ENCODE measurements around the gene AOPEP. TPM values are rescaled to one million over a fixed set of nuclear protein-coding genes. Genes with fewer than 3 reads are reported as not detected.

AOPEP gene
- total and polyA plus RNA-seq, 2 donors (not counting 1 experiment from before 2014, with no cell fraction given) = 66.1 to 94.1 TPM

GRCh38 chr9:94982211-94982610 is 255.7 kb downstream of the AOPEP start:
- Histone ChIP-seq H3K36me3 (ENCODE audit: control insufficient read depth, insufficient read depth, low read length) (no peaks in the 10 kb centered on the region), H3K4me1 (ENCODE audit: control insufficient read depth, extremely low read depth, insufficient read depth, low read length) (no peaks in the 10 kb centered on the region), H3K27ac (ENCODE audit: insufficient read depth, low read length) (no peak overlapping the region), H3K9me3 (ENCODE audit: control insufficient read depth, insufficient read depth, low read depth, low read length) (no peaks in the 10 kb centered on the region), H3K27me3 (ENCODE audit: control insufficient read depth, insufficient read depth, low read length) (no peaks in the 10 kb centered on the region), H2AFZ (ENCODE audit: low read length) (no peak overlapping the region), H4K20me1 (ENCODE audit: control insufficient read depth, extremely low read depth, insufficient read depth, low read length) (no peaks in the 10 kb centered on the region), H3K9ac (ENCODE audit: insufficient read depth, low read length) (no peak overlapping the region), H3K79me2 (ENCODE audit: control insufficient read depth, insufficient read depth, low read length) (no peaks in the 10 kb centered on the region), H3K4me2 (ENCODE audit: extremely low read depth, insufficient read depth, low read length) (no peak overlapping the region), H3K4me3 (replicated peaks in 1 of 4; ENCODE audit: control extremely low read depth in 1 of 4, insufficient read depth in 1 of 4, low read depth in 3 of 4, low read length in 4 of 4) (no peak overlapping the region)
- no peak for TF ChIP-seq CTCF (conservative IDR thresholded peaks at IDR 0.05 in 1 of 2, IDR thresholded peaks at IDR 0.05 in 1 of 2; ENCODE audit: low read depth in 1 of 2, low read length in 2 of 2)
- no peak for TF ChIP-seq EZH2 (IDR thresholded peaks at IDR 0.05; ENCODE audit: low read length, missing control alignments)
- no peak for DNase-seq (ENCODE audit: low read depth in 2 of 2)

GRCh38 chr9:94983552-94983951 is 257.1 kb downstream of the AOPEP start:
- no peak overlapping the region for H3K9ac ChIP-seq (ENCODE audit: insufficient read depth, low read length)
- H3K36me3 ChIP-seq (ENCODE audit: control insufficient read depth, insufficient read depth, low read length) = no peaks in the 10 kb centered on the region
- H3K4me1 ChIP-seq (ENCODE audit: control insufficient read depth, extremely low read depth, insufficient read depth, low read length) = no peaks in the 10 kb centered on the region
- no peaks in the 10 kb centered on the region for H3K27me3 ChIP-seq (ENCODE audit: control insufficient read depth, insufficient read depth, low read length)
- H3K4me2 ChIP-seq (ENCODE audit: extremely low read depth, insufficient read depth, low read length) = no peak overlapping the region
- H3K9me3 ChIP-seq (ENCODE audit: control insufficient read depth, insufficient read depth, low read depth, low read length) = no peaks in the 10 kb centered on the region
- H3K79me2 ChIP-seq (ENCODE audit: control insufficient read depth, insufficient read depth, low read length) = no peaks in the 10 kb centered on the region
- DNase-seq (ENCODE audit: low read depth in 2 of 2) = no peak
- no peak overlapping the region for H2AFZ ChIP-seq (ENCODE audit: low read length)
- no peak overlapping the region for H3K4me3 ChIP-seq (replicated peaks in 1 of 4; ENCODE audit: control extremely low read depth in 1 of 4, insufficient read depth in 1 of 4, low read depth in 3 of 4, low read length in 4 of 4)
- no peak overlapping the region for H3K27ac ChIP-seq (ENCODE audit: insufficient read depth, low read length)
- TF ChIP-seq EZH2 (IDR thresholded peaks at IDR 0.05; ENCODE audit: low read length, missing control alignments) (no peak), CTCF (conservative IDR thresholded peaks at IDR 0.05 in 1 of 2, IDR thresholded peaks at IDR 0.05 in 1 of 2; ENCODE audit: low read depth in 1 of 2, low read length in 2 of 2) (no peak)
- no peaks in the 10 kb centered on the region for H4K20me1 ChIP-seq (ENCODE audit: control insufficient read depth, extremely low read depth, insufficient read depth, low read length)

GRCh38 chr9:94984891-94985476 is 258.5 kb downstream of the AOPEP start:
- H4K20me1 ChIP-seq (ENCODE audit: control insufficient read depth, extremely low read depth, insufficient read depth, low read length) = no peaks in the 10 kb centered on the region
- H3K36me3 ChIP-seq (ENCODE audit: control insufficient read depth, insufficient read depth, low read length) = no peaks in the 10 kb centered on the region
- no peak overlapping the region for H3K27ac ChIP-seq (ENCODE audit: insufficient read depth, low read length)
- TF ChIP-seq CTCF (conservative IDR thresholded peaks at IDR 0.05 in 1 of 2, IDR thresholded peaks at IDR 0.05 in 1 of 2; ENCODE audit: low read depth in 1 of 2, low read length in 2 of 2) = no peak
- no peak for TF ChIP-seq EZH2 (IDR thresholded peaks at IDR 0.05; ENCODE audit: low read length, missing control alignments)
- no peaks in the 10 kb centered on the region for H3K9me3 ChIP-seq (ENCODE audit: control insufficient read depth, insufficient read depth, low read depth, low read length)
- H3K9ac ChIP-seq (ENCODE audit: insufficient read depth, low read length) = no peak overlapping the region
- no peak overlapping the region for H3K4me3 ChIP-seq (replicated peaks in 1 of 4; ENCODE audit: control extremely low read depth in 1 of 4, insufficient read depth in 1 of 4, low read depth in 3 of 4, low read length in 4 of 4)
- no peaks in the 10 kb centered on the region for H3K4me1 ChIP-seq (ENCODE audit: control insufficient read depth, extremely low read depth, insufficient read depth, low read length)
- no peaks in the 10 kb centered on the region for H3K27me3 ChIP-seq (ENCODE audit: control insufficient read depth, insufficient read depth, low read length)
- no peak overlapping the region for H2AFZ ChIP-seq (ENCODE audit: low read length)
- H3K79me2 ChIP-seq (ENCODE audit: control insufficient read depth, insufficient read depth, low read length) = no peaks in the 10 kb centered on the region
- no peak overlapping the region for H3K4me2 ChIP-seq (ENCODE audit: extremely low read depth, insufficient read depth, low read length)
- no peak for DNase-seq (ENCODE audit: low read depth in 2 of 2)
